Left kidney (tissue), 2 donors: ENCODE results near the gene PDE1A. TPM values are rescaled to one million over a fixed set of nuclear protein-coding genes. Genes with fewer than 3 reads are reported as not detected.

Experiments used
- DNase-seq: peaks from one replicate; pipeline ENCODE4 v3.0.0-alpha.2; 2013
- polyA plus RNA-seq: library from polyadenylated mRNA; unstranded; fragments of 120-200 nt; gene quantifications from one replicate; pipeline ENCODE4 v1.2.1, GENCODE V29; 2013; ENCODE audit not compliant: insufficient read length

PDE1A gene
- polyA plus RNA-seq, 1 donor: 24.0 TPM

DNA sequence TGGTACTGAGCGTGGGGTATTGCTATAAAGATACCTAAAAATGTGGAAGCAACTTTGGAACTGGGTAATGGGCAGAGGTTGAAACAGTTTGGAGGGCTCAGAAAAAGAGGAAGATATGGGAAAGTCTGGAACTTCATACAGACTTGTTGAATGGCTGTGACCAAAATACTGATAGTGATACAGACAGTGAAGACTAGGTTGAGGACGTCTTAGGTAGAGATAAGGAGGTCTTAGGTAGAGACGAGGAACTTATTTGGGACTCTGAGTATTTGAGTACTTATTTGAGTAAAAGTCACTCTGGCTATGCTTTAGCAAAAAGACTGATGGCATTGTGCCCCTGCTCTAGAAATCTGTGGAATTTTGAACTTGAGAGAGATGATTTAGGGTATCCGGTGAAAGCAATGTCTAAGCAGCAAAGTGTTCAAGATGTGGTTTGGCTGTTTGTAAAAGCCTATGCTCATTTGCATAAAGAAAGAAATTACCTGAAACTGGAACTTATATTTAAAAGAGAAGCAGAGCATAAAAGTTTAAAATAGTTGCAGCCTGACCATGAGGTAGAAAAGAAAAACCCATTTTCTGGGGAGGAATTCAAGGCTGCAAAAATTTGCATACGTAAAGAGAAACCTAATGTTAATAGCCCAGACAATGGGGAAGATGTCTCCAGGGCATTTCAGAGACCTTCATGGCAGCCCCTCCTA, 219.6 kb downstream of the PDE1A start:
- no peak for DNase-seq

DNA sequence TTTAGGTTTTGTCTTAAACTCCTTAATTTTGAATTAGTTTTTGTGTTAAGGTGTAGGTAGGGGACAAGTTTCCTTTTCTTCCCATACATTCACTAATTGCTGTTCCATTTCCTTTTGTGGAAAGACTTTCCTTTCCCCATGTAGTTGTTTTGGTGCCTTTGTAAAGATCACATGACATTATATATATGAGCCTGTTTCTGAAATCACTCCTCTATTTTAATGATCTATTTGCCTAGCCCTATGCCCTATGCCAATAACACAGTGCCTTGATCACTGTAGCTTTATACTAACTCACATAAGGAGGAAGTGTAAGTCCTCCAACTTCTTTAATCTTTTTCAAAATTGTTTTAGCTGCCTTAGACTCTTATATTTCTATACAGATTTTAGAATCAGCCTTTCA, 229.3 kb downstream of the PDE1A start:
- no peak for DNase-seq

- no peak for DNase-seq
Measured at GRCh38 chr2:182193291-182193690, 233.5 kb downstream of the PDE1A start.

- DNase-seq: no peak
Measured at GRCh38 chr2:182191061-182191460, 235.8 kb downstream of the PDE1A start.

DNA sequence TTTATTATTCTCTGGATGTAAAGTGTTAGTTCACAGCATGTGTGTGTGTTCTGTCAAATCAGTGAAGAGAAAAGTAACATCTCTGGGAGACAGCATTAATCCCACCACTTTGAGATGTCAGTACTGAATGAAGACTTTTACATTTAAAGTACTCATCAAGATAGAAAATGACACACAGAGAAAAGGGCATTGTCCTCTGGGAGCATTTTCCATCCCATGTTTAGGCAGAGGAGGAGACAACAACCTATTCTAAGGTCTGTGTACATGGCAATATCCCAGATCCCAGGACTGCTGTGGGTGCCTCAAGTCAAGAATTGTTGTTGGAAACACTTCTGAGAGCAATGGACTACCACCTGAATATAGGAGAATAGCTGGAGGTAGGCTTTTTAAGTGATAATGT, 239.7 kb downstream of the PDE1A start:
- DNase-seq: no peak

DNA sequence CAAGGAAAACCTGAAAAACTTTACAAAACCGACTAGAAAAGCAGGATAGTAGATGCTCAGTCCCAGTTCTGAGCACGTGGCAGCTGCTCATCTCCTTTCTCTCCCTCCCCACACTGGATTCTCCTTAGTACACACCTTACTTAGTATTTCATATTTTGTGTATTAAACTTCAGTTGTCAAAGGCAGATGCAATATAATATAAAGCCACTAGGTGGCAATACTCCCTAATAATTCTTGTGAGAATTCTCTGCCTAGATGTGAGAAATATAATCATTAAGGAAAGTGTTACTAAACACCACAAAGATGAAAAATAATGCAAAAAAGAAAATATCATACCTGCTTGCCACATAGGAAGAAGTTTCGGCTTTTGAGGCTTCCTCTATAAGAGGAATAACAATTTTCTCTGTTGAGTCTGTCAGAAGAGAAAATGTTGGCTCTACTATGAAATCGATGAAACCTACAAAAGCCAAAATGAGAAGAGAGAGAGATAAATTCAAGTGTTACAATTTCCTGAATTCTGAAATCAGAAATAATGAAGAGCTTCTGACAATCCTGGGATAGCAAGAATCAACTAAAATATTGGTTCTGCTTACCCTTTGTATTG, 240.6 kb downstream of the PDE1A start:
- peak; percentile 38 for DNase-seq

DNA sequence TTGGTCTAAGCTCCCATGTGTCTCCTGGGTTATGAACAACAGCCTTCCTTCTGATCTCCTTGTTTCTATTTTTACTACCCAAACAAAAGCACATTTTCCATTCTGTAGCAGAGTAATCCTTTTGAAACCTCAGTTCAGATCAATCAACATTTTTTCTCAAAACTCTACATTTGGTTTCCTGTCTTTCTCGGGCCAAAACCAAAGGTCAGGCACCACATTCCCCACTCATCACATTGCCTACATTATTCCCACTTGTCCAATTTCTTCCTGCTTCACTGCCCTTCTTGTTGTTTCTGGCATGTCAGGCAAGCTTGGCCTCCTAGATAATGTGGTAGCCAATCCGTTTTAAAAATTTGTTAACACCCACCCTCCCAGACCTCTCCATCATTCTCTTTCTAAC, 244.4 kb downstream of the PDE1A start:
- DNase-seq: no peak

DNA sequence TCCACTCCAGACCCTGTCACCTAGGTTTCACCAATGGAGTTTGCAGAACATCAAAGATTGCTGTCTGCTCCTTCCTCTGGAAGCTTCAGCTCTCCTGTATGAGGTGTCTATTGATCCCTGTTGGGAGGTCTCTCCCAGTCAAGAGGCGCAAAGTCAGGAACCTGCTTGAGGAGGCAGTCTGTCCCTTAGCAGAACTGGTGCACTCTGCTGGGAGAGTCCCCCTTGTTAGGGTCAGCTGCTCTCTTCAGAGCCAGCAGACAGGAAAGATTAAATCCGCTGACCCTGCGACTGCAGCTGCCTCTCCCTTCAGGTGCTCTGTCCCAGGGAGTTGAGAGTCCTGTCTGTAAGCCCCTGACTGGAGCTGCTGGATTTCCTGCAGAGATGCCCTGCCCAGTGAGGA, 245.5 kb downstream of the PDE1A start:
- DNase-seq: no peak

DNA sequence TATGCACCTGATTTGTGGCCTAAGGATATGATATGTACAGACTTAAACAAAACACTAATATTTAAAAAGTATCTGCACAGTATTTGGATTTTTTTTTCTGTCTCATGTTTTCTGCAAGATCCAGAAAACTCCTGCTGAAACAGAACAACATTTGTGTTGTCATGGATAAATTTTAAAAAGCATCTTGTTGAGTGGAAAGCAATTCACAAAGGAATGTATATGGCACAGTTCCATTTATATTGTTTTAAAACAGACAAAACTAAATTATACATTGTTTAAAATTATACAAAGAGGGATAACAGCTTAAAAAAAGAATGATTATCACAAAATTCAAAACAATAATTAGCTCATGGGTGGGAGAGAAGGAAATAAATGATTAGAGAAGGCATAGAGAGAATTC, 247.7 kb downstream of the PDE1A start:
- DNase-seq: no peak

GRCh38 chr2:182173944-182174622, 252.8 kb downstream of the PDE1A start:
- DNase-seq: no peak

DNA sequence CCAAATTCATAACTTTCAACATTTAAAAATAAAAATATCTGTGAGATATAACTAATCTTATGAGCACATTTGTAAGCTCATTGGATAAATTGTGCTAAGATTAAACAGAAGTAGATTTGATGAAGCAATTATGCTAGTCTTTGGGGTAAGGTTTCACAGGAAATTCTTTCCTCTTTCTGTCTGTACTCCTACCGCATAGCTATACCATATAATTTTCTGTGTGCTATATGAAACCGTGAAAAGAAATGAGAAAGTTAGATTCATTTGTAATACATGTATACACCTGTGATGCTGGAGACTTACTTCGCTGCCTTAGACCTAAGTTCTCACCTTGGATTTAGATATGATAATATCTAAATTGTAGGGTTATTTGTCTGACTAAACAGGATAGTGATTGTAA, 256.5 kb downstream of the PDE1A start:
- no peak for DNase-seq

DNA sequence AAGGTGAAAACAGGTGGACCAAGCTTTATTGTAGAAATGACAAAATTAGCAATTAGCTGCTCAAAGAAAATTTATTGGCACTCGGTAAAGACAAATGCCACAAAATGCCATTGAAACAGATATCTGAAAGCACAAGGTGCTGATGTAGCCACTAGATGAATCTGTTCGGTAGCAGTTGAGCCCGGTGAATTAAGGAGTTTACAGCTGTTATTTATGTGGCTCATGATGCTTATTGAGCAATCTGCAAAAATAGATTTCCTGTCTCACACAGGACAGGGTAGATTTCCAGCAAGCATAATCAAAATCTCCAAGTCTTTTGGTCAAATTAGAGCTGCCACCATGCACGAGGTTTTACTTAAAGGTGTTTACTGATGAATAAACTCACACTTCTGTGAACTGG, 259.0 kb downstream of the PDE1A start:
- no peak for DNase-seq

GRCh38 chr2:182166841-182167240, 260.0 kb downstream of the PDE1A start:
- peak; percentile 28 for DNase-seq

- DNase-seq: peak; percentile 15
Measured at GRCh38 chr2:182166406-182166805, 260.4 kb downstream of the PDE1A start.

DNA sequence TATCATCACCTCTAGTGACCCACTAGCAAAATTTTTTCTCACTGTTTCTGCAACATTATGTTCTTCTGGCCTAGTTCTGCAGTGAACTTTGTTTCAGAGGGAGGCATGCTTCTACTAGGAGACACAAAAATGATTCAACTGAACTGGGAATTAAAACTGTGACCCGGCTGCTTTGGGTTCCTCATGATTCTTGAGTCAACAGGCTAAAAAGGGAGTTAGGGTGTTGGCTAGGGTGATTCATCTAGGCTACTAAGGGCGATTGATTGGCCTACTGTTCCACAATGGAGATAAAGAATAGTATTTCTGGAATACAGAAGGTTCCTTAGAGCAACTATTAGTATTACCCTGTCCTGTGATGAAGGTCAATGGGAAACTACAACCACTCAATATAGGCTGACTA, 261.6 kb downstream of the PDE1A start:
- no peak for DNase-seq

DNA sequence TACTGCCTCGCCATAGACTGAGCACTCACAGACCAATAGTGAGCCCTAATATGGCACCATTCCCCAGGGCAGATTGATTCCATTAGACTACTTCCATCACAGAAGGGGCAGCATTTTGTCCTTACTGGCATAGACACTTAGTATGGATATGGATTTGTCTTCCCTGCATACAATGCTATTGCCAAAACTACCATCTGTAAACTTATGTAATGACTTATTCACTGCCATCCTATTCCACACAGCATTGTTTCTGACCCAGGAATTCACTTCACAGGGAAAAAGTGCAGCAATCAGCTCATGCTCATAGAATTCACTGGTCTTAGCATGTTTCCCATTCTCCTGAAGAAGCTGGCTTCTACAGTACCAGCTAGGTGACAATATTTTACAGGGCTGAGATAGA, 262.1 kb downstream of the PDE1A start:
- DNase-seq: no peak

- DNase-seq: no peak
Measured at GRCh38 chr2:182163878-182164277, 263.0 kb downstream of the PDE1A start.

GRCh38 chr2:182148344-182148743, 278.5 kb downstream of the PDE1A start:
- no peak for DNase-seq

GRCh38 chr2:182144776-182145165, 282.1 kb downstream of the PDE1A start:
- DNase-seq: no peak

GRCh38 chr2:182144041-182144775, 282.6 kb downstream of the PDE1A start:
- DNase-seq: no peak

GRCh38 chr2:182142062-182142461, 284.8 kb downstream of the PDE1A start:
- DNase-seq: no peak

GRCh38 chr2:182134201-182134600, 292.6 kb downstream of the PDE1A start:
- no peak for DNase-seq
